Mesothelial cell of epicardium (in vitro differentiated cells): ENCODE measurements around the gene ZBTB4. TPM values are rescaled to one million over a fixed set of nuclear protein-coding genes. Genes with fewer than 3 reads are reported as not detected.

Experiments
- DNase-seq, 2 experiments: peaks; one replicate each; pipeline ENCODE4 v3.0.0; 2021; ENCODE audit warnings: low spot score in 2 of 2; ENCODE audit not compliant: unreplicated experiment in 2 of 2
- H3K27ac Mint-ChIP-seq: 2 replicates; pipeline ENCODE4 v1.8.0; 2021; ENCODE audit warnings: mixed read lengths
- H3K27me3 Mint-ChIP-seq: 2 replicates; pipeline ENCODE4 v1.8.0; 2021; ENCODE audit warnings: low read depth, mixed read lengths
- H3K36me3 Mint-ChIP-seq: 2 replicates; pipeline ENCODE4 v1.8.0; 2021; ENCODE audit warnings: mixed read lengths
- H3K4me1 Mint-ChIP-seq: 2 replicates; pipeline ENCODE4 v1.8.0; 2021; ENCODE audit warnings: mixed read lengths
- H3K4me3 Mint-ChIP-seq: 2 replicates; pipeline ENCODE4 v1.8.0; 2021; ENCODE audit warnings: mild to moderate bottlenecking, moderate library complexity, mixed read lengths
- H3K9me3 Mint-ChIP-seq: 2 replicates; pipeline ENCODE4 v1.8.0; 2021; ENCODE audit warnings: mixed read lengths
- CTCF ChIP-seq: fragments of 200-600 bp; sonication (generic); IDR thresholded peaks from one replicate; pipeline ENCODE4 v1.5.0; 2021; ENCODE audit warnings: antibody characterized with exemption; ENCODE audit not compliant: unreplicated experiment
- total RNA-seq: library from RNA; stranded (reverse); gene quantifications from 3 replicates; pipeline ENCODE4 v1.2.1, GENCODE V29; 2021

The ZBTB4 gene
- total RNA-seq, 1 donor from 2014 or later, result 39.7 TPM

- no peak for DNase-seq
- no peak for TF ChIP-seq CTCF
- H3K9me3 Mint-ChIP-seq, result no peaks in the 10 kb centered on the region
- H3K27me3 Mint-ChIP-seq, result no peaks in the 10 kb centered on the region
- no peak overlapping the region for H3K4me3 Mint-ChIP-seq
- no peak overlapping the region for H3K27ac Mint-ChIP-seq
- peaks cover 62% of the 10 kb centered on the region for H3K36me3 Mint-ChIP-seq
- no peaks in the 10 kb centered on the region for H3K4me1 Mint-ChIP-seq
These were observed 19.7 kb upstream of the ZBTB4 start for GRCh38 chr17:7499161-7499560.

- Mint-ChIP-seq H3K27me3 (no peaks in the 10 kb centered on the region), H3K27ac (no peak overlapping the region), H3K36me3 (peaks cover 57% of the 10 kb centered on the region), H3K4me1 (no peaks in the 10 kb centered on the region), H3K9me3 (no peaks in the 10 kb centered on the region), H3K4me3 (no peak overlapping the region)
- no peak for TF ChIP-seq CTCF
- no peak for DNase-seq
These were observed 18.2 kb upstream of the ZBTB4 start for GRCh38 chr17:7497636-7498035.

- TF ChIP-seq CTCF, result no peak
- Mint-ChIP-seq H3K4me1 (no peaks in the 10 kb centered on the region), H3K27ac (no peak overlapping the region), H3K4me3 (no peak overlapping the region), H3K27me3 (no peaks in the 10 kb centered on the region), H3K9me3 (no peaks in the 10 kb centered on the region), H3K36me3 (peaks cover 53% of the 10 kb centered on the region)
- DNase-seq, result no peak
These were observed 17.8 kb upstream of the ZBTB4 start for GRCh38 chr17:7497228-7497627.

GRCh38 chr17:7496470-7497183 lies 17.2 kb upstream of the ZBTB4 start:
- peaks cover 51% of the 10 kb centered on the region for H3K36me3 Mint-ChIP-seq
- no peaks in the 10 kb centered on the region for H3K9me3 Mint-ChIP-seq
- no peak overlapping the region for H3K27ac Mint-ChIP-seq
- no peaks in the 10 kb centered on the region for H3K4me1 Mint-ChIP-seq
- no peaks in the 10 kb centered on the region for H3K27me3 Mint-ChIP-seq
- H3K4me3 Mint-ChIP-seq, result no peak overlapping the region
- no peak for DNase-seq
- TF ChIP-seq CTCF, result no peak

- Mint-ChIP-seq H3K4me1 (no peaks in the 10 kb centered on the region), H3K36me3 (peaks cover 45% of the 10 kb centered on the region), H3K4me3 (no peak overlapping the region), H3K27me3 (no peaks in the 10 kb centered on the region), H3K9me3 (no peaks in the 10 kb centered on the region), H3K27ac (no peak overlapping the region)
- DNase-seq, result no peak
- no peak for TF ChIP-seq CTCF
These were observed 16.5 kb upstream of the ZBTB4 start for GRCh38 chr17:7495906-7496434.
